Keratinocyte (primary cell): Measurements from ENCODE around the gene USP34. TPM values are rescaled to one million over a fixed set of nuclear protein-coding genes. Genes with fewer than 3 reads are reported as not detected.

Source experiments
- DNase-seq: peaks from one replicate; pipeline ENCODE4 v3.0.0-alpha.2; 2011; ENCODE audit warnings: low read depth, missing footprints, low spot score
- FAIRE-seq: peaks from 2 replicates; lab custom pipeline; 2011; peaks lifted over from hg19 to GRCh38; lab: Jason Lieb, UNC
- H2AFZ ChIP-seq: 2 replicates; pipeline ENCODE4 v1.6.0; 2012; ENCODE audit warnings: low read length, control low read depth, inconsistent platforms; ENCODE audit not compliant: control insufficient read depth
- H3K27ac ChIP-seq: 2 replicates; pipeline ENCODE4 v1.5.1; 2011; ENCODE audit warnings: low read length; ENCODE audit not compliant: control insufficient read depth, insufficient read depth
- H3K27me3 ChIP-seq: 3 replicates; pipeline ENCODE4 v1.6.0; 2011; ENCODE audit warnings: low read length; ENCODE audit not compliant: control insufficient read depth, insufficient read depth; ENCODE audit errors: extremely low read depth
- H3K36me3 ChIP-seq, 2 experiments: 2 replicates in 1 of 2; 3 replicates in 1 of 2; pipeline ENCODE4 v1.5.1; 2011; ENCODE audit warnings: low read length in 2 of 2, mild to moderate bottlenecking in 1 of 2; ENCODE audit not compliant: control insufficient read depth in 2 of 2, insufficient read depth in 2 of 2; ENCODE audit errors: extremely low read depth in 1 of 2
- H3K4me1 ChIP-seq: 3 replicates; pipeline ENCODE4 v1.5.1; 2011; ENCODE audit warnings: low read length; ENCODE audit not compliant: control insufficient read depth, insufficient read depth; ENCODE audit errors: extremely low read depth
- H3K4me2 ChIP-seq: 3 replicates; pipeline ENCODE4 v1.6.0; 2011; ENCODE audit warnings: low read depth, low read length; ENCODE audit not compliant: control insufficient read depth, insufficient read depth; ENCODE audit errors: extremely low read depth
- H3K4me3 ChIP-seq, 3 experiments: fragments of 200-600 bp in 1 of 3; sonication (generic) in 1 of 3; 2 replicates in 2 of 3; 3 replicates in 1 of 3; pipeline ENCODE4 v1.5.1; 2011 to 2016; ENCODE audit warnings: low read length in 3 of 3, mild to moderate bottlenecking in 3 of 3, control low read depth in 2 of 3, inconsistent platforms in 1 of 3, low read depth in 1 of 3, mixed read lengths in 1 of 3, mixed run types in 1 of 3, moderate library complexity in 1 of 3; ENCODE audit not compliant: control insufficient read depth in 2 of 3, insufficient read depth in 2 of 3; ENCODE audit errors: extremely low read depth in 1 of 3
- H3K79me2 ChIP-seq: 2 replicates; pipeline ENCODE4 v1.6.0; 2012; ENCODE audit warnings: low read length; ENCODE audit not compliant: control insufficient read depth, insufficient read depth
- H3K9ac ChIP-seq: 3 replicates; pipeline ENCODE4 v1.6.0; 2011; ENCODE audit warnings: low read length; ENCODE audit not compliant: control insufficient read depth, insufficient read depth; ENCODE audit errors: extremely low read depth
- H3K9me1 ChIP-seq: 3 replicates; pipeline ENCODE4 v1.6.0; 2011; ENCODE audit warnings: low read length; ENCODE audit not compliant: control insufficient read depth, insufficient read depth; ENCODE audit errors: extremely low read depth
- H3K9me3 ChIP-seq: 2 replicates; pipeline ENCODE4 v1.5.1; 2012; ENCODE audit warnings: low read depth, low read length; ENCODE audit not compliant: control insufficient read depth
- H4K20me1 ChIP-seq: 3 replicates; pipeline ENCODE4 v1.6.0; 2011; ENCODE audit warnings: low read length; ENCODE audit not compliant: control insufficient read depth, insufficient read depth; ENCODE audit errors: extremely low read depth
- EZH2 ChIP-seq: IDR thresholded peaks from one replicate; pipeline ENCODE4 v1.6.1; 2012; ENCODE audit warnings: inconsistent platforms, mild to moderate bottlenecking, low read length, moderate library complexity
- dilution Hi-C: fragments of 300-500 bp; cut with MboI; formaldehyde crosslinking; loops from one replicate; pipeline ENCODE4 v1.7.0; 2020; ENCODE audit warnings: low sequenced_read_pairs; ENCODE audit not compliant: extremely low pct_ligation_motif_present
- polyA plus RNA-seq, 5 experiments: library from polyadenylated mRNA; depleted of rRNA in 3 of 5; stranded (reverse) in 3 of 5; stranded (forward) in 1 of 5; unstranded in 1 of 5; fragments of >200 nt; gene quantifications; 1 replicate in 1 of 5; 2 replicates in 3 of 5; 3 replicates in 1 of 5; pipeline versions ENCODE4 v1.2.1 to v1.2.3, GENCODE V29; 2011 to 2012; ENCODE audit warnings: missing spikeins in 2 of 5, low read depth in 1 of 5, low replicate concordance in 1 of 5
- small RNA-seq, 3 experiments: library from RNA; depleted of rRNA; stranded (forward); fragments of <200 nt; gene quantifications; one replicate each; pipeline ENCODE3, GENCODE V24; 2012; ENCODE audit warnings: low read depth in 3 of 3, low replicate concordance in 1 of 3; ENCODE audit not compliant: insufficient read length in 3 of 3
- TF ChIP-seq, protein P1 (sequence below), 3 experiments: IDR thresholded peaks in 1 of 3; conservative IDR thresholded peaks in 1 of 3; optimal IDR thresholded peaks in 1 of 3; 2 replicates in 2 of 3; 3 replicates in 1 of 3; pipeline versions ENCODE3 to v1.5.1; 2011; ENCODE audit warnings: low read length in 3 of 3, mild to moderate bottlenecking in 3 of 3, moderate library complexity in 2 of 3, control low read depth in 1 of 3, inconsistent platforms in 1 of 3; ENCODE audit not compliant: insufficient read depth in 2 of 3; ENCODE audit errors: extremely low read depth in 1 of 3

The USP34 gene
- polyA plus RNA-seq, 1 donor (not counting 4 experiments of a cell fraction or from before 2014, with no cell fraction given): 54.7 TPM

DNA sequence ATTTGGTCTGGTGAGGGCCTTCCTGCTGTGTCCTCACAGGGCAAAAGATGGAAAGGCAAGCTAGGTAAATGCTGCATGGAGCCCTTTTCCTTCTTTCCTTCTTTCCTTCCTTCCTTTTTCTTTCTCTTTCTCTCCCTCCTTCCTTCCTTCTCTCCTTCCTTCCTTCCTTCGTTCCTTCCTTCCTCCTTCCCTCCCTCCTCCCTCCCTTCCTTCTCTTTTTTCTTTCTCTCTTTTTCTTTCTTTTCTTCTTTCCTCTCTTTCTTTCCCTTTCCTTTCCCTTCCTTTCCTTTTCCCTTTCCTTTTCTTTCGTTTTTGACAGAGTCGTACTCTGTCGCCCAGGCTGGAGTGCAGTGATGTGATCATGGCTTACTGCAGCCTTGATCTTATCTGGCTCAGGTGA is 332.0 kb downstream of the USP34 start:
- no peak for TF ChIP-seq EZH2
- TF ChIP-seq, protein P1, sequence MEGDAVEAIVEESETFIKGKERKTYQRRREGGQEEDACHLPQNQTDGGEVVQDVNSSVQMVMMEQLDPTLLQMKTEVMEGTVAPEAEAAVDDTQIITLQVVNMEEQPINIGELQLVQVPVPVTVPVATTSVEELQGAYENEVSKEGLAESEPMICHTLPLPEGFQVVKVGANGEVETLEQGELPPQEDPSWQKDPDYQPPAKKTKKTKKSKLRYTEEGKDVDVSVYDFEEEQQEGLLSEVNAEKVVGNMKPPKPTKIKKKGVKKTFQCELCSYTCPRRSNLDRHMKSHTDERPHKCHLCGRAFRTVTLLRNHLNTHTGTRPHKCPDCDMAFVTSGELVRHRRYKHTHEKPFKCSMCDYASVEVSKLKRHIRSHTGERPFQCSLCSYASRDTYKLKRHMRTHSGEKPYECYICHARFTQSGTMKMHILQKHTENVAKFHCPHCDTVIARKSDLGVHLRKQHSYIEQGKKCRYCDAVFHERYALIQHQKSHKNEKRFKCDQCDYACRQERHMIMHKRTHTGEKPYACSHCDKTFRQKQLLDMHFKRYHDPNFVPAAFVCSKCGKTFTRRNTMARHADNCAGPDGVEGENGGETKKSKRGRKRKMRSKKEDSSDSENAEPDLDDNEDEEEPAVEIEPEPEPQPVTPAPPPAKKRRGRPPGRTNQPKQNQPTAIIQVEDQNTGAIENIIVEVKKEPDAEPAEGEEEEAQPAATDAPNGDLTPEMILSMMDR (optimal IDR thresholded peaks at IDR 0.05 in 1 of 3, IDR thresholded peaks at IDR 0.05 in 1 of 3, conservative IDR thresholded peaks at IDR 0.05 in 1 of 3; ENCODE audit: extremely low read depth in 1 of 3, insufficient read depth in 2 of 3, low read length in 3 of 3): no peak
- dilution Hi-C loops: no loop called here
- DNase-seq: no peak

More for the DNA sequence above, 332.0 kb downstream of the USP34 start:
- H4K20me1 ChIP-seq: no peaks in the 10 kb centered on the region
- H3K9me1 ChIP-seq: no peaks in the 10 kb centered on the region
- no peaks in the 10 kb centered on the region for H3K79me2 ChIP-seq
- no peak overlapping the region for H3K27ac ChIP-seq
- H3K4me2 ChIP-seq: no peak overlapping the region
- H3K4me3 ChIP-seq: no peak overlapping the region
- FAIRE-seq: no peak
- H3K9ac ChIP-seq: no peak overlapping the region
- no peaks in the 10 kb centered on the region for H3K4me1 ChIP-seq
- H3K36me3 ChIP-seq: no peaks in the 10 kb centered on the region
- H2AFZ ChIP-seq: no peak overlapping the region
- H3K27me3 ChIP-seq: no peaks in the 10 kb centered on the region
- H3K9me3 ChIP-seq: no peaks in the 10 kb centered on the region

Small RNAs within 50 kb of the gene (small RNA-seq; reads per million reads assigned to genes)
- gene SNORA70B: 0 reads per million in 3 experiments

Other genes starting within 250 kb of the USP34 start
- gene XPO1, start 67.3 kb upstream of the USP34 start, polyA plus RNA-seq: 61.9 to 144 TPM (median 79.8 TPM) in 3 replicates